GM12865 (cell line): Measurements from ENCODE around the gene TWNK.

Experiments
- DNase-seq: peaks from one replicate; pipeline ENCODE4 v3.0.0; 2010; ENCODE audit warnings: low read depth
- H3K4me3 ChIP-seq: 2 replicates; pipeline ENCODE4 v1.5.1; 2011; ENCODE audit warnings: mild to moderate bottlenecking, low read depth, low read length, control low read depth
- TF ChIP-seq, protein P1 (sequence below): IDR thresholded peaks from 2 replicates; pipeline ENCODE4 v1.5.1; 2011; ENCODE audit warnings: low read length, control low read depth, low read depth, inconsistent platforms; ENCODE audit not compliant: insufficient read depth; ENCODE audit errors: missing control alignments

The TWNK gene

DNA sequence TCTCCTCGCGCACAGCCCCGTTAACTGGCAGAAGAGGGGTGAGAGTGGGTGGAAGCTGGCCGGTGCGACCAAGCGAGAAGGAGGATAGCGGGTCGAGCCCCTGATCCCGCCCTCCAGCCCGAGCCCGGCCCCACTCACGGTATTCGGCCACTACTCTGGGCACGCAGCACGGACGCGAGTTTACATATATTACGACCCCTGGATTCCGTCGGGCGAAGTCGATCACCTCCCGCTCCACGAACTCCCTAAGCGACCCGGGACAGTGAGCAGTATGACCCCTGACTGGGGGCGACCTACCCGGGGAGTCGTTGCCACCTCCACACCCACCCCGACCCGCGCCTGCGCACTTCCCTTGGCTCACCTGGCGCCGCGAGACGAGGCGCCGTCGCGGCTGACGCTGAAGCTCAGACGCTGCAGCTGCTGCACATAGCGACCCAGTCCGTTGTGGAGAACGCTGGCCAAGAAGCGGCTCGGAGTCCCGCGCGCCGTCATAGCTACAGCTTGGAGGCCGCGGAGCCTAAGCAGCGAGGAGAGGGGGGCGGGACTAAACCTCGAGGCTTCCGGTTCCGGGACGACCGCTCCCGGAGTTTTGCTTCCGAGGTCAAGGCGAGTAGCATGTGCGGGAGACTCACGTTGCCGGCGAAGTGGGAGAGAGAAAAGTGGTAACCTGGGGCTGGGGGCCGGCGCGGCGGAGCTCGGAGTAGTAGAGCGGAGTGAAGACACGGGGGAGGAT is at the start of gene TWNK, which contains the start of gene MRPL43:
TWNK (plus strand) TSS at position 592 of the 733 bp plus-strand sequence. CDS start 668 bp downstream, outside the sequence.
MRPL43 (minus strand) TSS at position 546 of the 733 bp plus-strand sequence; CDS start at position 492, 54 bp downstream.
- peak; percentile 84 for DNase-seq
- TF ChIP-seq, protein P1, sequence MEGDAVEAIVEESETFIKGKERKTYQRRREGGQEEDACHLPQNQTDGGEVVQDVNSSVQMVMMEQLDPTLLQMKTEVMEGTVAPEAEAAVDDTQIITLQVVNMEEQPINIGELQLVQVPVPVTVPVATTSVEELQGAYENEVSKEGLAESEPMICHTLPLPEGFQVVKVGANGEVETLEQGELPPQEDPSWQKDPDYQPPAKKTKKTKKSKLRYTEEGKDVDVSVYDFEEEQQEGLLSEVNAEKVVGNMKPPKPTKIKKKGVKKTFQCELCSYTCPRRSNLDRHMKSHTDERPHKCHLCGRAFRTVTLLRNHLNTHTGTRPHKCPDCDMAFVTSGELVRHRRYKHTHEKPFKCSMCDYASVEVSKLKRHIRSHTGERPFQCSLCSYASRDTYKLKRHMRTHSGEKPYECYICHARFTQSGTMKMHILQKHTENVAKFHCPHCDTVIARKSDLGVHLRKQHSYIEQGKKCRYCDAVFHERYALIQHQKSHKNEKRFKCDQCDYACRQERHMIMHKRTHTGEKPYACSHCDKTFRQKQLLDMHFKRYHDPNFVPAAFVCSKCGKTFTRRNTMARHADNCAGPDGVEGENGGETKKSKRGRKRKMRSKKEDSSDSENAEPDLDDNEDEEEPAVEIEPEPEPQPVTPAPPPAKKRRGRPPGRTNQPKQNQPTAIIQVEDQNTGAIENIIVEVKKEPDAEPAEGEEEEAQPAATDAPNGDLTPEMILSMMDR = no peak
- peak within 1 kb of the TSS; percentile 77 for H3K4me3 ChIP-seq

GRCh38 chr10:100939763-100940344 is 47.5 kb upstream of the TWNK start:
- no peak overlapping the region for H3K4me3 ChIP-seq
- TF ChIP-seq, protein P1 = no peak
- DNase-seq = no peak

DNA sequence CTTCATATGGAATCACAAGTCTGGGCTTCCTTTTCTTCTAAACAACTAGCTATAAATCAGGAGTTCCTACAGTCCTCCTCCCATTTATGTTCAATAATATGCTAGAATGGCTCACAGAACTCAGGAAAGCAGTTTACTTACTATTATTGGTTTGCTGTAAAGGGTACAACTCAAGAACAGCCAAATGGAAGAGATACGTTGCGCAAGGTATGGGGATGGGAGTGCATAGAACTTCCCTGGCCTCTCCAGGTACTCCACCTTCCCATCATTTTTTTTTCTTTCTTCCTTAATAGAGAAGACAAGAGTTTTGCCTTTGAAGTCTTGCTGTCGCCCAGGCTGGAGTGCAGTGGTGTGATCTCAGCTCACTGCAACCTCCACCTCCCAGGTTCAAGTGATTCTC is 45.1 kb upstream of the TWNK start:
- TF ChIP-seq, protein P1 = no peak
- no peak overlapping the region for H3K4me3 ChIP-seq
- DNase-seq = no peak

- TF ChIP-seq, protein P1 = no peak
- no peak overlapping the region for H3K4me3 ChIP-seq
- DNase-seq = no peak
Observed at GRCh38 chr10:100943508-100943907, 43.8 kb upstream of the TWNK start.

- no peak overlapping the region for H3K4me3 ChIP-seq
- TF ChIP-seq, protein P1 = no peak
- DNase-seq = no peak
Observed at GRCh38 chr10:100945754-100946153, 41.6 kb upstream of the TWNK start.

GRCh38 chr10:100948916-100949315 is 38.4 kb upstream of the TWNK start:
- TF ChIP-seq, protein P1 = no peak
- no peak for DNase-seq
- H3K4me3 ChIP-seq = no peak overlapping the region
